HepG2 (cell line): ENCODE results near the gene SF3B2. TPM values are rescaled to one million over a fixed set of nuclear protein-coding genes. Genes with fewer than 3 reads are reported as not detected.

ENCODE experiments used
- ATF2 ChIP-seq: sonication (generic); formaldehyde crosslinking; IDR thresholded peaks from 2 replicates; pipeline ENCODE4 v1.4.0; 2020; ENCODE audit warnings: missing genetic modification reagents
- CBFB ChIP-seq: sonication (generic); formaldehyde crosslinking; IDR thresholded peaks from 2 replicates; pipeline ENCODE4 v1.4.0; 2020; ENCODE audit warnings: missing genetic modification reagents
- FOXP1 ChIP-seq, 2 experiments: fragments of 450-650 bp in 1 of 2; IDR thresholded peaks; 2 replicates each; pipeline ENCODE4 v1.6.1; 2017 to 2018; ENCODE audit warnings: antibody characterized with exemption in 1 of 2
- ISL2 ChIP-seq: sonication (generic); formaldehyde crosslinking; IDR thresholded peaks from 2 replicates; pipeline ENCODE4 v1.5.0; 2020; ENCODE audit warnings: missing genetic modification reagents
- KLF12 ChIP-seq: sonication (generic); formaldehyde crosslinking; IDR thresholded peaks from 2 replicates; pipeline ENCODE4 v1.4.0; 2020; ENCODE audit warnings: missing genetic modification reagents, borderline replicate concordance
- KMT2B ChIP-seq: IDR thresholded peaks from 2 replicates; pipeline ENCODE4 v1.6.1; 2016; ENCODE audit warnings: missing genetic modification reagents, missing compliant biosample characterization
- LRRFIP1 ChIP-seq: sonication (generic); formaldehyde crosslinking; conservative IDR thresholded peaks from 2 replicates; pipeline ENCODE4 v1.4.0; 2020; ENCODE audit warnings: missing genetic modification reagents
- MAFF ChIP-seq: IDR thresholded peaks from 2 replicates; pipeline ENCODE4 v1.6.1; 2011; ENCODE audit warnings: low read depth, low read length, improper control_type of control experiment
- PLRG1 ChIP-seq: fragments of 450-650 bp; conservative IDR thresholded peaks from 2 replicates; pipeline ENCODE4 v1.6.1; 2016
- RAD21 ChIP-seq: fragments of 450-650 bp; formaldehyde crosslinking; IDR thresholded peaks from 2 replicates; pipeline ENCODE4 v1.5.0; 2020; ENCODE audit warnings: mild to moderate bottlenecking
- SAP130 ChIP-seq: IDR thresholded peaks from 2 replicates; pipeline ENCODE4 v1.6.1; 2016; ENCODE audit warnings: low read depth
- TAF15 ChIP-seq: fragments of 200-400 bp; formaldehyde crosslinking; IDR thresholded peaks from one replicate; pipeline ENCODE4 v1.6.1; 2018; ENCODE audit warnings: mild to moderate bottlenecking, low read depth, low read length; ENCODE audit not compliant: poor library complexity, severe bottlenecking
- TBL1XR1 ChIP-seq: fragments of 150-350 bp; IDR thresholded peaks from 2 replicates; pipeline ENCODE4 v1.6.1; 2014; ENCODE audit warnings: borderline replicate concordance, low read length; ENCODE audit not compliant: partially characterized antibody
- THAP7 ChIP-seq: sonication (generic); formaldehyde crosslinking; IDR thresholded peaks from 2 replicates; pipeline ENCODE4 v1.8.1; 2023; ENCODE audit warnings: mild to moderate bottlenecking, missing genetic modification reagents
- XBP1 ChIP-seq: sonication (generic); formaldehyde crosslinking; IDR thresholded peaks from 2 replicates; pipeline ENCODE4 v1.5.0; 2020; ENCODE audit warnings: missing genetic modification reagents
- ZNF207 ChIP-seq: fragments of 450-650 bp; IDR thresholded peaks from 2 replicates; pipeline ENCODE4 v1.6.1; 2016; ENCODE audit warnings: antibody characterized with exemption, borderline replicate concordance
- ZNF235 ChIP-seq: sonication (generic); formaldehyde crosslinking; IDR thresholded peaks from 2 replicates; pipeline ENCODE4 v1.8.1; 2023; ENCODE audit warnings: mild to moderate bottlenecking, missing genetic modification reagents, borderline replicate concordance
- ZNF253 ChIP-seq: sonication (generic); formaldehyde crosslinking; IDR thresholded peaks from 2 replicates; pipeline ENCODE4 v1.8.0; 2022; ENCODE audit warnings: mild to moderate bottlenecking, missing genetic modification reagents, borderline replicate concordance
- ZNF383 ChIP-seq: sonication (generic); formaldehyde crosslinking; IDR thresholded peaks from 2 replicates; pipeline ENCODE4 v1.4.0; 2020; ENCODE audit warnings: missing genetic modification reagents, mild to moderate bottlenecking, borderline replicate concordance
- ZNF451 ChIP-seq: sonication (generic); formaldehyde crosslinking; IDR thresholded peaks from 2 replicates; pipeline ENCODE4 v1.5.0; 2020; ENCODE audit warnings: mild to moderate bottlenecking, missing genetic modification reagents
- ZNF503 ChIP-seq: sonication (generic); formaldehyde crosslinking; IDR thresholded peaks from 2 replicates; pipeline ENCODE4 v1.4.0; 2020; ENCODE audit warnings: missing genetic modification reagents
- ZNF678 ChIP-seq: sonication (generic); formaldehyde crosslinking; IDR thresholded peaks from 2 replicates; pipeline ENCODE4 v1.4.0; 2020; ENCODE audit warnings: mild to moderate bottlenecking, missing genetic modification reagents
- ZSCAN25 ChIP-seq: sonication (generic); formaldehyde crosslinking; IDR thresholded peaks from 2 replicates; pipeline ENCODE4 v1.8.0; 2022; ENCODE audit warnings: mild to moderate bottlenecking, missing genetic modification reagents
- ZSCAN29 ChIP-seq: sonication (generic); formaldehyde crosslinking; conservative IDR thresholded peaks from 2 replicates; pipeline ENCODE4 v1.4.0; 2020; ENCODE audit warnings: mild to moderate bottlenecking, missing genetic modification reagents
- polyA plus RNA-seq, 8 experiments: library from polyadenylated mRNA; depleted of rRNA in 3 of 8; stranded (reverse) in 7 of 8; unstranded in 1 of 8; fragments of >200 nt; fragmentation: Illumina TruSeq in 4 of 8; extraction: Trizol in 4 of 8; gene quantifications; 2 replicates each; pipeline versions ENCODE4 v1.2.1 to v1.2.3, GENCODE V29; 2011 to 2016; ENCODE audit warnings: low read depth in 4 of 8, missing spikeins in 1 of 8, mixed read lengths in 1 of 8; ENCODE audit not compliant: insufficient read depth in 1 of 8
- total RNA-seq, 5 experiments: library from RNA; depleted of rRNA; stranded (reverse); fragments of >200 nt; fragmentation: Illumina TruSeq; extraction: Trizol; gene quantifications; 2 replicates each; pipeline ENCODE4 v1.2.3, GENCODE V29; 2016; ENCODE audit warnings: low read depth in 1 of 5

SF3B2 gene
- total and polyA plus RNA-seq, 2 of the 13 experiments (the other 11 are each of a cell fraction or from before 2014, with no cell fraction given), result 70.4 to 153 TPM

GRCh38 chr11:66051766-66052663 lies at the start of gene SF3B2 (continued):
- TF ChIP-seq CBFB (CRISPR knock-in tag) (peak; percentile 92), RAD21 (CRISPR knock-in tag) (0 out of 2 replicates have a peak, but pooled peaks have one; percentile 20), LRRFIP1 (CRISPR knock-in tag) (peak; percentile 29; the same call in 1 of the 2 replicates), ZSCAN29 (CRISPR knock-in tag) (peak; percentile 78), KLF12 (peak; percentile 78; the same call in 1 of the 2 replicates), ZNF207 (no peak), ZNF235 (CRISPR knock-in tag) (no peak), ATF2 (CRISPR knock-in tag) (peak; percentile 79), ZNF678 (CRISPR knock-in tag) (0 out of 2 replicates have a peak, but pooled peaks have one; percentile 44), ZNF383 (CRISPR knock-in tag) (no peak), ISL2 (CRISPR knock-in tag) (peak; percentile 78), KMT2B (CRISPR knock-in tag) (peak; percentile 85), SAP130 (peak; percentile 95), ZNF253 (CRISPR knock-in tag) (no peak), ZNF503 (peak; percentile 38; the same call in 1 of the 2 replicates), MAFF (no peak), XBP1 (CRISPR knock-in tag) (0 out of 2 replicates have a peak, but pooled peaks have one; percentile 36), THAP7 (CRISPR knock-in tag) (peak; percentile 71; the same call in 1 of the 2 replicates), PLRG1 (no peak), TBL1XR1 (no peak), TAF15 (peak; percentile 84), FOXP1 (IDR thresholded peaks at IDR 0.05) (no peak), FOXP1 (CRISPR knock-in tag; IDR thresholded peaks at IDR 0.05) (peak; percentile 33), ZNF451 (CRISPR knock-in tag) (no peak), ZSCAN25 (CRISPR knock-in tag) (peak; percentile 78; the same call in 1 of the 2 replicates)
